IMR-90 (cell line): Measurements from ENCODE around the gene ADH6. TPM values are rescaled to one million over a fixed set of nuclear protein-coding genes. Genes with fewer than 3 reads are reported as not detected.
A peak's percentile ranks its signal among the peaks of the same experiment; 100 is the strongest.
"Not testable (repeated sequence)": the region's sequence is repeated elsewhere in the genome, so short reads cannot be mapped to it uniquely, and the experiment has no call there.

Experiments
- ATAC-seq: fragments of 200-7000 bp; cut with Tn5 transposase; 2 replicates; pipeline ENCODE4 v1.9.1; 2020; ENCODE audit warnings: low read depth, mild to moderate bottlenecking, moderate library complexity
- BruUV-seq: library from RNA; stranded (reverse); fragments of 400-500 nt; replicated peaks from 2 replicates; lab custom pipeline; 2021; lab: Mats Ljungman, UMichigan
- CTCF ChIA-PET: fragments of 300-600 bp; formaldehyde crosslinking; extraction: SDS; loops from one replicate; lab custom pipeline; 2021; ENCODE audit warnings: antibody characterized with exemption; lab: Yijun Ruan, JAX
- POLR2A ChIA-PET: fragments of 300-600 bp; sonication (Branson Sonifier 250); formaldehyde crosslinking; loops from one replicate; lab custom pipeline; 2022; ENCODE audit warnings: antibody characterized with exemption; ENCODE audit not compliant: unreplicated experiment; lab: Charles Lee
- DNase-seq: peaks from one replicate; pipeline ENCODE4 v3.0.0; 2013
- H2AFZ ChIP-seq: replicated peaks from 2 replicates; pipeline ENCODE3; 2013; ENCODE audit warnings: low read length, mild to moderate bottlenecking; ENCODE audit not compliant: poor library complexity
- H2AK5ac ChIP-seq: 2 replicates; pipeline ENCODE4 v1.6.1; 2013; ENCODE audit warnings: low read depth, low read length, inconsistent platforms
- H2AK9ac ChIP-seq: replicated peaks from 2 replicates; pipeline ENCODE3; 2013; ENCODE audit warnings: mild to moderate bottlenecking, low read depth, low read length, moderate library complexity; ENCODE audit not compliant: poor library complexity
- H2BK120ac ChIP-seq: 2 replicates; pipeline ENCODE4 v1.6.1; 2013; ENCODE audit warnings: low read depth, low read length, inconsistent platforms
- H2BK15ac ChIP-seq: 3 replicates; pipeline ENCODE4 v1.6.1; 2013; ENCODE audit warnings: low read depth, low read length, inconsistent platforms
- H2BK20ac ChIP-seq: 2 replicates; pipeline ENCODE4 v1.6.1; 2013; ENCODE audit warnings: low read depth, mild to moderate bottlenecking, inconsistent platforms, low read length, moderate library complexity
- H2BK5ac ChIP-seq: 2 replicates; pipeline ENCODE4 v1.6.1; 2013; ENCODE audit warnings: mild to moderate bottlenecking, low read depth, low read length, inconsistent platforms; ENCODE audit not compliant: poor library complexity, severe bottlenecking
- H3K14ac ChIP-seq: replicated peaks from 2 replicates; pipeline ENCODE4 v1.6.1; 2013; ENCODE audit warnings: low read depth, low read length, inconsistent platforms
- H3K18ac ChIP-seq: 2 replicates; pipeline ENCODE4 v1.6.1; 2013; ENCODE audit warnings: low read depth, low read length, control low read depth
- H3K23ac ChIP-seq: 2 replicates; pipeline ENCODE4 v1.6.1; 2013; ENCODE audit warnings: low read depth, low read length, inconsistent platforms
- H3K27ac ChIP-seq: 2 replicates; pipeline ENCODE4 v1.5.1; 2013; ENCODE audit warnings: mild to moderate bottlenecking, control low read depth, low read length; ENCODE audit not compliant: insufficient read depth
- H3K27me3 ChIP-seq: 2 replicates; pipeline ENCODE4 v1.6.1; 2013; ENCODE audit warnings: low read length; ENCODE audit not compliant: control insufficient read depth, insufficient read depth
- H3K36me3 ChIP-seq: 2 replicates; pipeline ENCODE4 v1.6.1; 2013; ENCODE audit warnings: low read length, mixed read lengths; ENCODE audit not compliant: control insufficient read depth, insufficient read depth
- H3K4ac ChIP-seq: 2 replicates; pipeline ENCODE4 v1.6.1; 2013; ENCODE audit warnings: low read depth, low read length, inconsistent platforms
- H3K4me1 ChIP-seq: 2 replicates; pipeline ENCODE4 v1.6.1; 2013; ENCODE audit warnings: low read length, mixed read lengths; ENCODE audit not compliant: control insufficient read depth, insufficient read depth
- H3K4me2 ChIP-seq: 2 replicates; pipeline ENCODE4 v1.6.1; 2013; ENCODE audit warnings: low read depth, mild to moderate bottlenecking, control low read depth, low read length, moderate library complexity
- H3K4me3 ChIP-seq: 2 replicates; pipeline ENCODE4 v1.5.1; 2013; ENCODE audit warnings: low read depth, mild to moderate bottlenecking, control low read depth, low read length, moderate library complexity; ENCODE audit not compliant: insufficient read depth
- H3K56ac ChIP-seq: 2 replicates; pipeline ENCODE4 v1.6.1; 2013; ENCODE audit warnings: low read length, inconsistent platforms; ENCODE audit not compliant: insufficient read depth; ENCODE audit errors: extremely low read depth
- H3K79me1 ChIP-seq, 2 experiments: 2 replicates each; pipeline ENCODE4 v1.6.1; 2013; ENCODE audit warnings: low read length in 2 of 2, inconsistent platforms in 1 of 2, low read depth in 1 of 2
- H3K9ac ChIP-seq: 2 replicates; pipeline ENCODE4 v1.6.1; 2013; ENCODE audit warnings: low read depth, low read length, control low read depth
- H3K9me1 ChIP-seq: 2 replicates; pipeline ENCODE4 v1.6.1; 2013; ENCODE audit warnings: low read length, inconsistent platforms; ENCODE audit not compliant: insufficient read depth
- H3K9me3 ChIP-seq: 2 replicates; pipeline ENCODE4 v1.6.1; 2013; ENCODE audit warnings: low read length; ENCODE audit not compliant: control insufficient read depth, insufficient read depth
- H4K20me1 ChIP-seq: 2 replicates; pipeline ENCODE4 v1.6.1; 2013; ENCODE audit warnings: low read length, inconsistent platforms; ENCODE audit not compliant: insufficient read depth
- H4K5ac ChIP-seq: 2 replicates; pipeline ENCODE4 v1.6.1; 2013; ENCODE audit warnings: mild to moderate bottlenecking, low read depth, low read length, control low read depth
- H4K8ac ChIP-seq, 2 experiments: 2 replicates each; pipeline ENCODE4 v1.6.1; 2013; ENCODE audit warnings: low read depth in 2 of 2, low read length in 2 of 2, control low read depth in 1 of 2, inconsistent platforms in 1 of 2
- H4K91ac ChIP-seq: 2 replicates; pipeline ENCODE4 v1.6.1; 2013; ENCODE audit warnings: low read depth, low read length, inconsistent platforms; ENCODE audit not compliant: insufficient read depth
- CEBPB ChIP-seq: IDR thresholded peaks from 2 replicates; pipeline ENCODE4 v1.6.1; 2012; ENCODE audit warnings: low read depth, low read length, improper control_type of control experiment
- WGBS, 2 experiments: methylation state at CpG; one replicate each; pipeline versions ENCODE4 v1.1.5 to v1.1.7; 2013; ENCODE audit warnings: missing lambda C conversion rate in 2 of 2; ENCODE audit not compliant: insufficient read length in 1 of 2; ENCODE audit errors: extremely low coverage in 2 of 2; 5-methylcytosine and 5-hydroxymethylcytosine counted together
- dilution Hi-C: fragments of 300-500 bp; cut with HindIII; formaldehyde crosslinking; loops from one replicate; pipeline ENCODE4 v1.14.3; 2018; ENCODE audit warnings: low sequenced_read_pairs; ENCODE audit not compliant: unreplicated experiment
- in situ Hi-C: fragments of 300-500 bp; cut with MboI; formaldehyde crosslinking; loops from 3 replicates; pipeline ENCODE4 v1.14.3; 2019; ENCODE audit warnings: low sequenced_read_pairs, inconsistent platforms, mixed read lengths
- intact Hi-C: fragments of 100-400 bp; cut with micrococcal nuclease; formaldehyde crosslinking; loops from 2 replicates; pipeline ENCODE4 v1.10.0; 2022
- polyA plus RNA-seq, 3 experiments: library from polyadenylated mRNA; depleted of rRNA; stranded (reverse); fragments of >200 nt; gene quantifications; 2 replicates each; pipeline ENCODE4 v1.2.3, GENCODE V29; 2012; ENCODE audit warnings: low replicate concordance in 1 of 3
- total RNA-seq: library from RNA; depleted of rRNA; stranded (reverse); fragments of >200 nt; gene quantifications from 2 replicates; pipeline ENCODE4 v1.2.3, GENCODE V29; 2012

ADH6 gene
- total and polyA plus RNA-seq, 2 of the 4 experiments (the other 2 are of a cell fraction), result not detected

GRCh38 chr4:99189900-99190299 is 29.1 kb downstream of the ADH6 start:
- H3K4me3 ChIP-seq, H3K4me1 ChIP-seq, H3K14ac ChIP-seq, H2BK120ac ChIP-seq, H4K20me1 ChIP-seq, dilution Hi-C loops, BruUV-seq, H3K9ac ChIP-seq, H3K79me1 ChIP-seq, H2BK15ac ChIP-seq, ATAC-seq, intact Hi-C loops, H3K4me2 ChIP-seq, DNase-seq, H3K4ac ChIP-seq, H3K56ac ChIP-seq, H4K5ac ChIP-seq, H2BK20ac ChIP-seq, H2BK5ac ChIP-seq, in situ Hi-C loops, H3K23ac ChIP-seq, H2AK9ac ChIP-seq, H3K36me3 ChIP-seq, H3K9me3 ChIP-seq, H4K91ac ChIP-seq, H3K18ac ChIP-seq, H3K27me3 ChIP-seq, H3K9me1 ChIP-seq, H2AFZ ChIP-seq, H4K8ac ChIP-seq, H2AK5ac ChIP-seq, H3K27ac ChIP-seq: not testable (repeated sequence)
- WGBS, 2 experiments, result no CpG with 5 or more reads among the region's 3 CpGs
- ChIA-PET POLR2A (interaction anchor here (0.6 kb wide), 1 partner anchor 106 kb away, joined by 4 read pairs; no protein-coding TSS in a partner anchor), CTCF (interaction anchor here (1.1 kb wide), 1 partner anchor 12 kb away, joined by 3 read pairs; no protein-coding TSS in a partner anchor)
- peak; percentile 75 for TF ChIP-seq CEBPB
